ENCODE data around the gene CLEC10A. TPM values are rescaled to one million over a fixed set of nuclear protein-coding genes. Genes with fewer than 3 reads are reported as not detected.

Gene CLEC10A
- total RNA-seq, 1 experiment from 2014 or later: not detected

DNA sequence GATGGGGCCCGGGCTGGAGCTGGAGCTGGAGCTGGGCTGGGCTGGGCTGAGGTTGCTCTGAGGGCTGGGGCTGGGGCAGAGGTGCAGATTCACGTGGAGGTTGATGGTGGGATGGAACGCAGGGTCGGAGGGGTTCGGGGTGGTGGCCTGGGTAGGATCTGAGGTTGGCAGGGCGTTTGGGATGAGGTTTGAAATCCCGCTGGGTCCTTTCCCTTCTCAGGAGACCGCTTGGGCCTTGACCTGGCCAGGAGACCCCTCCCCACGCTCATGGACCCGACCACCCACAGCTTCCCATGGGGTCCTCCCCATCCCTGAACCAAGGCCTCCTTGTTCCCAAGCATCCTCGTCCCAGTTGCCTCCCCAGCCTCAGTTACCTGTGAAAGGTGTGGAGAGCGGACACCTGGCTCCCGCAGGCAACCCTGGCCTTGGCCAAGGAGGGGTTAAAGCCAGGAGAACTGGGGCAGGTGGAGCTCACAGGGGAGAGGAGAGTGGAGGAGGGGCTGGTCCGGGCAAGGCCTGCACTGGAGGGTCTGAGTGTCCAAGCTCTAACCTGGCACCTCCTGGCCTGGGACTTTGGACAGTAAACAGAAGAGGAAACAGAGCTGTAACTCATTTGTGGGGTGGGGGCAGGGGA, 34.3 kb upstream of the CLEC10A start, which contains the start of gene ASGR2:
Gene ASGR2 (minus strand): TSS at position 582 of the 634 bp plus-strand sequence. CDS start 582 bp downstream, outside the sequence.
- no peaks in the 10 kb centered on the region for H3K9me2 ChIP-seq (ENCODE audit: insufficient read depth)
- DNase-seq: no peak
- no peaks in the 10 kb centered on the region for H3K9me3 ChIP-seq (ENCODE audit: insufficient read depth, low read depth)
- H3K79me2 ChIP-seq (ENCODE audit: low read depth): no peaks in the 10 kb centered on the region
- no peak within 1 kb of the TSS for H2AFZ ChIP-seq
- H3K36me3 ChIP-seq (ENCODE audit: low read depth): no peaks in the 10 kb centered on the region
- no peaks in the 10 kb centered on the region for H3K27me3 ChIP-seq (ENCODE audit: insufficient read depth, low read depth)
- H3K27ac ChIP-seq: no peak within 1 kb of the TSS
- BruUV-seq (replicated peaks): no TSS peak
- H4K20me1 ChIP-seq (ENCODE audit: insufficient read depth): no peaks in the 10 kb centered on the region
- H3K4me2 ChIP-seq: no peak within 1 kb of the TSS
- intact Hi-C loops (cut with micrococcal nuclease; ENCODE audit: unreplicated experiment): no loop called here
- ChIA-PET POLR2A (ENCODE audit: unreplicated experiment) (no interaction called here), CTCF (no interaction called here)
- H3K4me3 ChIP-seq: no peak within 1 kb of the TSS
- TF ChIP-seq CTCF (conservative IDR thresholded peaks at IDR 0.05) (no peak), EZH2 (IDR thresholded peaks at IDR 0.05; ENCODE audit: low read depth) (no peak)
- no peaks in the 10 kb centered on the region for H3K4me1 ChIP-seq (replicated peaks; ENCODE audit: insufficient read depth)
- peaks cover 8% of the 10 kb centered on the region; the same call in 1 of the 2 replicates for H3F3A ChIP-seq (ENCODE audit: insufficient read depth, low read depth)

GRCh38 chr17:7113273-7114071, 33.4 kb upstream of the CLEC10A start:
- TF ChIP-seq EZH2 (IDR thresholded peaks at IDR 0.05; ENCODE audit: low read depth) (no peak), CTCF (conservative IDR thresholded peaks at IDR 0.05) (no peak)
- no peaks in the 10 kb centered on the region for H3K36me3 ChIP-seq (ENCODE audit: low read depth)
- H3K27me3 ChIP-seq (ENCODE audit: insufficient read depth, low read depth): no peaks in the 10 kb centered on the region
- no peak for DNase-seq
- H3K9me2 ChIP-seq (ENCODE audit: insufficient read depth): no peaks in the 10 kb centered on the region
- H3K79me2 ChIP-seq (ENCODE audit: low read depth): no peaks in the 10 kb centered on the region
- H3K27ac ChIP-seq: no peak overlapping the region
- H3F3A ChIP-seq (ENCODE audit: insufficient read depth, low read depth): peaks cover 8% of the 10 kb centered on the region; the same call in 1 of the 2 replicates
- POLR2A ChIA-PET (ENCODE audit: unreplicated experiment): no interaction called here
- H3K4me1 ChIP-seq (replicated peaks; ENCODE audit: insufficient read depth): no peaks in the 10 kb centered on the region
- no peaks in the 10 kb centered on the region for H4K20me1 ChIP-seq (ENCODE audit: insufficient read depth)
- intact Hi-C loops (cut with micrococcal nuclease; ENCODE audit: unreplicated experiment): no loop called here
- CTCF ChIA-PET: no interaction called here
- no peaks in the 10 kb centered on the region for H3K9me3 ChIP-seq (ENCODE audit: insufficient read depth, low read depth)
- no peak overlapping the region for H3K4me2 ChIP-seq
- no peak overlapping the region for H3K4me3 ChIP-seq
- BruUV-seq (replicated peaks): no TSS peak
- H2AFZ ChIP-seq: no peak overlapping the region

GRCh38 chr17:7112510-7113108, 32.6 kb upstream of the CLEC10A start:
- Histone ChIP-seq H2AFZ (no peak overlapping the region), H3K27ac (no peak overlapping the region), H3K27me3 (ENCODE audit: insufficient read depth, low read depth) (no peaks in the 10 kb centered on the region), H3K79me2 (ENCODE audit: low read depth) (no peaks in the 10 kb centered on the region), H4K20me1 (ENCODE audit: insufficient read depth) (no peaks in the 10 kb centered on the region), H3K4me2 (no peak overlapping the region), H3K4me3 (no peak overlapping the region), H3F3A (ENCODE audit: insufficient read depth, low read depth) (peaks cover 8% of the 10 kb centered on the region; the same call in 1 of the 2 replicates), H3K36me3 (ENCODE audit: low read depth) (no peaks in the 10 kb centered on the region), H3K9me2 (ENCODE audit: insufficient read depth) (no peaks in the 10 kb centered on the region), H3K4me1 (replicated peaks; ENCODE audit: insufficient read depth) (no peaks in the 10 kb centered on the region), H3K9me3 (ENCODE audit: insufficient read depth, low read depth) (no peaks in the 10 kb centered on the region)
- ChIA-PET CTCF (no interaction called here), POLR2A (ENCODE audit: unreplicated experiment) (no interaction called here)
- TF ChIP-seq CTCF (conservative IDR thresholded peaks at IDR 0.05) (no peak), EZH2 (IDR thresholded peaks at IDR 0.05; ENCODE audit: low read depth) (no peak)
- BruUV-seq (replicated peaks): no TSS peak
- no peak for DNase-seq
- intact Hi-C loops (cut with micrococcal nuclease; ENCODE audit: unreplicated experiment): no loop called here
